Vagina (tissue), 2 donors: ENCODE measurements around the gene TECR.

Experiments used
- CTCF ChIP-seq, 3 experiments: fragments of 450-650 bp in 2 of 3; fragments of 200-600 bp in 1 of 3; sonication (generic) in 1 of 3; IDR thresholded peaks; one replicate each; pipeline ENCODE4 v1.5.1; 2017 to 2019; ENCODE audit warnings: antibody characterized with exemption in 3 of 3, mild to moderate bottlenecking in 2 of 3, moderate library complexity in 2 of 3
- POLR2A ChIP-seq, 2 donors: fragments of 450-650 bp; IDR thresholded peaks; one replicate each; pipeline ENCODE4 v1.6.1; 2017; ENCODE audit warnings: antibody characterized with exemption in 2 of 2, mild to moderate bottlenecking in 2 of 2, moderate library complexity in 2 of 2
- POLR2AphosphoS5 ChIP-seq, 2 donors: sonication (generic); formaldehyde crosslinking; IDR thresholded peaks; one replicate each; pipeline ENCODE4 v1.9.0; 2017; ENCODE audit warnings: antibody characterized with exemption in 2 of 2, mild to moderate bottlenecking in 2 of 2, low read depth in 1 of 2; ENCODE audit not compliant: insufficient read depth in 1 of 2

GRCh38 chr19:14517446-14517839 is 12.0 kb upstream of the TECR start:
- TF ChIP-seq CTCF (IDR thresholded peaks at IDR 0.05) (no peak), POLR2A (IDR thresholded peaks at IDR 0.05) (no peak), POLR2AphosphoS5 (IDR thresholded peaks at IDR 0.05; ENCODE audit: insufficient read depth in 1 of 2, low read depth in 1 of 2) (no peak)
